Measurements from ENCODE around the gene SLC16A11. TPM values are rescaled to one million over a fixed set of nuclear protein-coding genes. Genes with fewer than 3 reads are reported as not detected.
"Not testable (repeated sequence)": the region's sequence is repeated elsewhere in the genome, so short reads cannot be mapped to it uniquely, and the experiment has no call there.

SLC16A11 gene
- 2.1 TPM for total RNA-seq
- polyA plus RNA-seq (ENCODE audit: insufficient read depth, low read depth, low replicate concordance), result 7.8 TPM
- long read RNA-seq, donor 1, result 0 reads
- long read RNA-seq, donor 2, result 0 reads
- long read RNA-seq, donor 3, result 0 reads
- long read RNA-seq, donor 4, result 0 reads
- long read RNA-seq, donor 5, result 0 reads
- long read RNA-seq, donor 6, partial matches to known transcripts, result 0 of 1 reads
- long read RNA-seq, donor 6, other reads (novel, unspliced or antisense), result 0 of 1 reads
- long read RNA-seq, donor 7, partial matches to known transcripts, result 4 of 7 reads
- long read RNA-seq, donor 7, other reads (novel, unspliced or antisense), result 1 of 7 reads
- long read RNA-seq, donor 8, result 0 reads
- long read RNA-seq, donor 9, result 0 reads
- long read RNA-seq, donor 10, result 0 reads

DNA sequence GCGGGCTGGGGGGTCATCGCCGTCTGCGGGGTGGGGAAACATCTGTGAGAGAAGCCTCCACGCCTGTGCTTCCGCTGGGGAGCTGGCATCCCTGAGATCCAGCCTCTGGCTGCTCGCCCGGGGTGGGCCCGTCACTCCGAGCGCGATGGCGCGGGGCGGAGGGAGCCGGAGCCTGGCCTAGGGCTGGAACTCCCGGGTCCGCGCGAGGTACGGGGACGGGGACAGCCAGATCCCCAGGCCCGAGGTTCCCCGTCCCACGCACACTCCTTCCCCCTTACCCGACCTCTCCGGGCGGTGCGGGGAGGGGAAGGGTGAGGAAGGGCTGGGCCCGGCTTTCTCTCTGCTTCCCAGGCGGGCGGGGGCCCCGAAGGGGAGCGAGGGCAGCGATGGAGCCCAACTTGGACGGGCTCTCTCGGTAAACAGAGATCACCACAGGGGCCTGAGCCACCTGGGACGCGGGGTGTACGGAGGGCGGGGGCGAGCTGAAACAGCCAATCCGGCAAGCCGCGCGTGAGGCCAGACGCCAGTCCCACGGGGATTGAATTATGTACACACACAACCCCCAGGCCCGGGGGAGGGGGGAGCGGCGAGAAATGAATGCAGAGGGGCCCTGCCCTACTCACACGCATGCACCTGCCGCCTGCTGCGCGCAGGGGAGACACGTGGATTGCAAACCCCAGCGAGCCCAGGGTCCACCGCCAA, at the start of gene SLC16A11:
SLC16A11 (minus strand) TSS at position 596 of the 702 bp plus-strand sequence; CDS start at position 17, 579 bp downstream.
- Histone ChIP-seq H3K9ac (ENCODE audit: low read length in 3 of 3) (peak within 1 kb of the TSS in 1 of 3 donors; percentile 0), H3K4me1 (ENCODE audit: control insufficient read depth in 2 of 3, insufficient read depth in 2 of 3, low read depth in 1 of 3, low read length in 3 of 3) (peaks cover 3 to 20% (median 19%) of the 10 kb centered on the region in 3 donors), H3K27me3 (ENCODE audit: control insufficient read depth, insufficient read depth, low read length) (peaks cover 7% of the 10 kb centered on the region), H3K4me3 (ENCODE audit: low read length in 3 of 3) (peak within 1 kb of the TSS in 2 of 3 donors; percentile 34 to 53), H3K27ac (ENCODE audit: low read depth in 2 of 2, low read length in 2 of 2) (no peak within 1 kb of the TSS), H3K9me3 (ENCODE audit: control insufficient read depth in 2 of 3, insufficient read depth in 1 of 3, low read length in 3 of 3) (no peaks in the 10 kb centered on the region), H3K36me3 (ENCODE audit: control insufficient read depth in 2 of 3, insufficient read depth in 3 of 3, low read length in 3 of 3) (no peaks in the 10 kb centered on the region)
- FAIRE-seq (no peak), DNase-seq (peak; percentile 52 to 85 (median 58))
- no peak for TF ChIP-seq CTCF (IDR thresholded peaks at IDR 0.05; ENCODE audit: borderline replicate concordance, extremely low read depth, insufficient read depth)
- intact Hi-C loops (cut with DNase I), result no loop called here

GRCh38 chr17:7091311-7092005, 47.6 kb upstream of the SLC16A11 start:
- intact Hi-C loops (cut with DNase I); DNase-seq; H3K4me3 ChIP-seq (ENCODE audit: low read length in 3 of 3); H3K9ac ChIP-seq (ENCODE audit: low read length in 3 of 3); H3K36me3 ChIP-seq (ENCODE audit: control insufficient read depth in 2 of 3, insufficient read depth in 3 of 3, low read length in 3 of 3); H3K9me3 ChIP-seq (ENCODE audit: control insufficient read depth in 2 of 3, insufficient read depth in 1 of 3, low read length in 3 of 3); FAIRE-seq; H3K27me3 ChIP-seq (ENCODE audit: control insufficient read depth, insufficient read depth, low read length); H3K4me1 ChIP-seq (ENCODE audit: control insufficient read depth in 2 of 3, insufficient read depth in 2 of 3, low read depth in 1 of 3, low read length in 3 of 3); H3K27ac ChIP-seq (ENCODE audit: low read depth in 2 of 2, low read length in 2 of 2): not testable (repeated sequence)

DNA sequence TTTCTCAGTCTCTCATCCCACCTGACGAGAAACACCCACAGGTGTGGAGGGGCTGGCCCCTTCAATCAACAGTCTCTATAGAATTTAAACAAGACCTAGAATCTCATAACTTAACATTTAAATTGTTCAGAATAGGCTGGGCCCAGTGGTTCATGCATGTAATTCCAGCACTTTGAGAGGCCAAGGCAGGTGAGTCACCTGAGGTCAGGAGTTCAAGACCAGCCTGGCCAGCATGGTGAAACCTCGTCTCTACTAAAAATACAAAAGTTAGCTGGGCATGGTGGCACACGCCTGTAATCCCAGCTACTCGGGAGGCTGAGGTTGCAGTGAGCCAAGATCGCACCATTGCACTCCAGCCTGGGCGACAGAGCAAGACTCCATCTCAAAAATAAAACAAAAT, 45.7 kb upstream of the SLC16A11 start:
- H3K4me3 ChIP-seq (ENCODE audit: low read length in 3 of 3); intact Hi-C loops (cut with DNase I); H3K9ac ChIP-seq (ENCODE audit: low read length in 3 of 3); FAIRE-seq; H3K27me3 ChIP-seq (ENCODE audit: control insufficient read depth, insufficient read depth, low read length); H3K27ac ChIP-seq (ENCODE audit: low read depth in 2 of 2, low read length in 2 of 2); H3K4me1 ChIP-seq (ENCODE audit: control insufficient read depth in 2 of 3, insufficient read depth in 2 of 3, low read depth in 1 of 3, low read length in 3 of 3); H3K9me3 ChIP-seq (ENCODE audit: control insufficient read depth in 2 of 3, insufficient read depth in 1 of 3, low read length in 3 of 3); H3K36me3 ChIP-seq (ENCODE audit: control insufficient read depth in 2 of 3, insufficient read depth in 3 of 3, low read length in 3 of 3); DNase-seq: not testable (repeated sequence)

DNA sequence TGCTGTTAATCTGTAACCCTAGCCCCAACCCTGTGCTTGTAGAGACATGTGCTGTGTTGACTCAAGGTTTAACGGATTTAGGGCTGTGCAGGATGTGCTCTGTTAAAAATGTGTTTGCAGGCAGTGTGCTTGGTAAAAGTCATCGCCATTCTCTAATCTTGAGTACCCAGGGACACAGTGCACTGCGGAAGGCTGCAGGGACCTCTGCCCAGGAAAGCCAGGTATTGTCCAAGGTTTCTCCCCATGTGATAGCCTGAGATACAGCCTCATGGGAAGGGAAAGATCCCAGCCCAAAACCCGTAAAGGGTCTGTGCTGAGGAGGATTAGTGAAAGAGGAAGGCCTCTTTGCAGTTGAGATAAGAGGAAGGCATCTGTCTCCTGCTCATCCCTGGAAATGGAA, 44.5 kb upstream of the SLC16A11 start:
- H3K36me3 ChIP-seq (ENCODE audit: control insufficient read depth in 2 of 3, insufficient read depth in 3 of 3, low read length in 3 of 3); H3K4me3 ChIP-seq (ENCODE audit: low read length in 3 of 3); H3K27ac ChIP-seq (ENCODE audit: low read depth in 2 of 2, low read length in 2 of 2); intact Hi-C loops (cut with DNase I); FAIRE-seq; H3K27me3 ChIP-seq (ENCODE audit: control insufficient read depth, insufficient read depth, low read length); H3K4me1 ChIP-seq (ENCODE audit: control insufficient read depth in 2 of 3, insufficient read depth in 2 of 3, low read depth in 1 of 3, low read length in 3 of 3); H3K9me3 ChIP-seq (ENCODE audit: control insufficient read depth in 2 of 3, insufficient read depth in 1 of 3, low read length in 3 of 3); H3K9ac ChIP-seq (ENCODE audit: low read length in 3 of 3): not testable (repeated sequence)
- DNase-seq, result peak in 1 of 5 donors; percentile 20
